ENCODE results near the gene ALKBH5. TPM values are rescaled to one million over a fixed set of nuclear protein-coding genes. Genes with fewer than 3 reads are reported as not detected.

Gene ALKBH5
- polyA plus RNA-seq, 3 donors from 2014 or later: 86.4 to 130 (median 102) TPM

DNA sequence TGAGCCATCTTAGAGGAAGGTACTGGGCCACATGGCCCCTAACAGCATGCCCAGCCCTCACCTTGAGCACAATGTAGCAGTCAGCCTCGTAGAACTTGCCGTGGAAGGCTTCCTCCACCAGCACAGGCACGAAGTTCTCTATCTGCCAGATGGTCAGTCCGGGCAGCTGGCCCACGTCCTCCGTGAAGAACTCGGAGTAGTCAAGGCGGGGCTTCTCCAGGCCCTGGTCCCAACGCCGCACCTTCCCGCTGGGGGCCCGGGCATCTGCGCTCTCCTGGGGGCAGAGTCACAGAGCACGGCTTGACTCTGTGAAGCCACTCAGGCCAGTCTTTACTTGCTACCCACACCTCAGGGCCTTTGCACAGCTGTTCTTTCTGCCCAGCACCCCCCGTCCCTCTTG lies 67.6 kb downstream of the ALKBH5 start:
- H3K9me3 Mint-ChIP-seq: no peaks in the 10 kb centered on the region
- H3K4me1 Mint-ChIP-seq: peaks cover 4 to 11% of the 10 kb centered on the region in 2 donors
- H3K27ac Mint-ChIP-seq: no peak overlapping the region
- peaks cover 3 to 10% (median 7%) of the 10 kb centered on the region in 3 donors for H3K36me3 Mint-ChIP-seq
- no peak overlapping the region for H3K4me3 Mint-ChIP-seq
- H3K27me3 Mint-ChIP-seq (ENCODE audit: low read depth in 3 of 3): peaks cover 0 to 5% (median 3%) of the 10 kb centered on the region in 3 donors
- DNase-seq: no peak

GRCh38 chr17:18252160-18252559 lies 68.5 kb downstream of the ALKBH5 start:
- Mint-ChIP-seq H3K4me1 (peaks cover 13 to 19% of the 10 kb centered on the region in 2 donors), H3K27me3 (ENCODE audit: low read depth in 3 of 3) (peaks cover 0 to 5% (median 2%) of the 10 kb centered on the region in 3 donors), H3K9me3 (no peaks in the 10 kb centered on the region), H3K36me3 (peaks cover 3 to 10% (median 7%) of the 10 kb centered on the region in 3 donors), H3K27ac (no peak overlapping the region), H3K4me3 (no peak overlapping the region)
- no peak for DNase-seq

DNA sequence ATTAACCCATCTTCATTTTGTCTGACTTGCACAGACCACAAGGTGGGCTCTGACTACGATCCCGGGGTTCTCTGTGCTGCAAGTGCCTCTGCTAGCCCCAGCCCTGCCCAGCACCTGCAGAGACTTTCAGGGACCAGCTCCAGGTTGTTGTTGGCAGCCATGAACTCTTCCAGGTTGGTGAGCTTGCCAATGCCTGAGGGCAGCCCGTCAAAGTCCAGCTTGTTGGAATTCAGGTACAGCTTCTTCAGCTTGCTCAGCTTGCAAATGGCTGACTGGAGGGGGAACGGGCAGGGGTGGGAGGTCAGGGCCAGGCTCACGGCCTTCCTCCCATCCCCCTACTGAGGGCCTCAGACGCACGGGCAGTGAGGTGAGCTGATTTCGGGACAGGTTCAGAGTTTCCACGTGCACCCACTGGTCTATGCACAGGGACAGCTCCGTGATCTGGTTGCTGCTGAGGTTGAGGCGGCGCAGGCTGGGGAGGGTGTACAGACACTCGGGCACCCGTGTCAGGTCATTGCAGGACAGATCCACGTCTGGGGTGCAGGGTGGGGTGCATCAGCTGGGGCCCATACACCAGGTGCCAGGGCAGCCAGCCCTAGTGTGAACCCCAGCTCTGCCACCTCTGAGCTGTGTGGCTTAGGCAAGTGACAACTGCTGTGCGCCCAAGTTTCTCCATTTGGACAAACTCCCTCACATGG lies 69.7 kb downstream of the ALKBH5 start:
- Mint-ChIP-seq H3K4me3 (no peak overlapping the region), H3K27me3 (ENCODE audit: low read depth in 3 of 3) (peaks cover 0 to 5% (median 2%) of the 10 kb centered on the region in 3 donors), H3K36me3 (peaks cover 0 to 7% (median 6%) of the 10 kb centered on the region in 3 donors), H3K27ac (peak overlapping the region in 1 of 6 donors; percentile 4), H3K4me1 (peaks cover 19 to 23% of the 10 kb centered on the region in 2 donors), H3K9me3 (no peaks in the 10 kb centered on the region)
- no peak for DNase-seq

DNA sequence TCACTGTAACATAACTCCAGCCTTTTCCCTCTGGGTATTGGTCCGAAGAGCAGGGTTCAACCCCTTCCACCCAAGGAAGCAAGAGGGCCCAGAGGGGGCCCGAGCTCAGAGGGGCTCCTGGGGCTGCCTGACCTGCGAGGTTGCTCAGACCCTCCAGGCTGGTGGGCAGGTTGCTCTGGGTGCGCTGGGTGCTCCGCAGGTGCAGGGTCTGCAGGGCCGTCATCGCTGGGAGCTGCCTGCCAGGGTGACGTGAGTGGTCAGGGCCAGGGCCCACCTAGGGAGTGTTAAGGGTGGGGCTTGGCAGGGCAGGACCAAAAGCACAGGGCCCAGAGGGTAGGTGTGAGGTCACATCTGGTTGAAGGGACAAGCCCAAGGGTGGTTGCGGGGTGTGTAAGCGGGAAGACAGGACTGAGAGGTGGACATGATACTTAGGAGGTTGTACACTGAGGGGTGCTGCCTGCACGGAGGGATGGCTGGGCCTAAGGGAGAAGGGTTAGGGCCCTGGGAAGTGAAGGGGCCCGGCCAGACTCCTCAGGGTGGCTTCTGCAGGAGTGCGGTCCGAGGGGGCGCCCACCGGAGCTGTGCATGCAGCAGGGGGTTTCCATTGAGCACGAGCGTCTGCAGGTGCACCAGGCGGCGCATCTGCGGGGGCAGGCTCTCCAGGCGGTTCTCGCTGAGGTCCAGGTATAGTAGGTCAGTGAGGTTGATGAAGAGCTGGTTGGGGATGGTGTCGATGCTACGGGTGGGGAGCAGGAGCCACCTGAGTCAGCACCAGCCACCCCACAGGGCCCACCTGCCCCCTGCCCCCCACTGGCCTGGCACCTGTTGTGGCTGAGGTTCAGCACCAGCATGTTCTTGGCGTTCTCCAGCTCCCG lies 70.6 kb downstream of the ALKBH5 start:
- Mint-ChIP-seq H3K4me3 (no peak overlapping the region), H3K36me3 (peaks cover 0 to 7% (median 5%) of the 10 kb centered on the region in 3 donors), H3K27me3 (ENCODE audit: low read depth in 3 of 3) (peaks cover 0 to 5% (median 2%) of the 10 kb centered on the region in 3 donors), H3K9me3 (no peaks in the 10 kb centered on the region), H3K4me1 (peaks cover 23 to 26% of the 10 kb centered on the region in 2 donors), H3K27ac (no peak overlapping the region)
- DNase-seq: no peak

DNA sequence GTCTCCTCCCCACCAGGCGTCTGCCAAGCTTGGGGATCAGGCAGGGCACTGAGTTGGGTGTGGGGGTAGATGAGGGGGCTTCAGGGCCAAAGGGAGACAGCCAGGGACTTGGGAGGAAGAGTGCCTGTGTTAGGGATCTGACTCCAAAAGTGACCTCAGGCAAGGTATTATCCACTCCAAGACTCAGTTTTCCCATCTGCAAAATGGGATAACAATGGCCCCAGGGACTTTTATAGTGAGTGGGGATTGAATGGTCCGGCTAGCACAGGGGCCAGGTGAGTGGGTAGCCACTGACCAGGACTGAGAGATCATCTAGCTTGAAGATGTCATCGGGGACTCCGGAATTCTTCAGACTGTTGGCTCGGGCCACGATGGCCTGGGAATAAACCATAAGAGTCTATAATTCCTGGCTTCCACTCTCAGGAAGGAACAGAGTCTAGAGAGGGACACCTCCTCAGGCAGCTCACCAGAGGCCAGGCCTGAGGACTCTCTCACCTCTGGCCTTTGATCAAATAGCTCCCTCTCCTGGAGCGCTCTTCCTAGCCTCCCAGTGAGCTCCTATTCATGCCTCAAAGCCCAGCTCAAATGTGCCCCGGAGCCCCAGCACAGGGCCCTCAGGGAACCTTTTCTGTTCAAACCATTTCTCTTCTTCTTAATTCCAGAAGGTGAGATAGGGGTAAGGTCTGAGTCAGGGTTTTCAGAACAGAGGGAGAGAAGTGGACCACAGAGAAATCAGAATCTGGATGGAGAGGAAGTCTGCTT lies 71.4 kb downstream of the ALKBH5 start:
- peaks cover 29 to 32% of the 10 kb centered on the region in 2 donors for H3K4me1 Mint-ChIP-seq
- H3K4me3 Mint-ChIP-seq: peak overlapping the region in 2 of 5 donors; percentile 13 to 15
- peaks cover 0 to 5% (median 2%) of the 10 kb centered on the region in 3 donors for H3K27me3 Mint-ChIP-seq (ENCODE audit: low read depth in 3 of 3)
- H3K9me3 Mint-ChIP-seq: no peaks in the 10 kb centered on the region
- peaks cover 0 to 6% (median 5%) of the 10 kb centered on the region in 3 donors for H3K36me3 Mint-ChIP-seq
- no peak for DNase-seq
- H3K27ac Mint-ChIP-seq: no peak overlapping the region

DNA sequence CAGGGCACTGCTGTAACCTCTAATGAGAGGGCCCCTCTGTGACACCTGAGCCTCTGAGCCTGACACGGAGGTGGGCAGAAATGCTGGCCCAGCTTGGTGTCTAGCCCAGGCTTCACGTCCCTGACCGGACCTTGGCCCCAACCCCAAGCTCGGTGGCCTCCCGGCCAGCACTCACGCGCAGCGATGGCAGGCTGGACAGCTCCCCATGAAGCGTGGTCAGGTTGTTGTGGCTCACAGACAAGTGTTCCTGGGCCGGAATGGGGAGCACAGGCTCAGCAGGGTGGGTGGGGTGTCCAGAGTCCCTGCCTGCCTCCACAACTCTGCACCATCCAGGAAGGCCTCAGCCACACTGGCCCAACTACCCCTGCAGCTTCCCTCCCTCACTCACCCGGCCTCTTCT lies 72.7 kb downstream of the ALKBH5 start:
- Mint-ChIP-seq H3K9me3 (no peaks in the 10 kb centered on the region), H3K36me3 (no peaks in the 10 kb centered on the region), H3K4me1 (peaks cover 35 to 37% of the 10 kb centered on the region in 2 donors), H3K4me3 (peak overlapping the region in 4 of 5 donors; percentile 5 to 49 (median 40)), H3K27ac (peak overlapping the region in 1 of 6 donors; percentile 24), H3K27me3 (ENCODE audit: low read depth in 3 of 3) (peaks cover 0 to 5% (median 0%) of the 10 kb centered on the region in 3 donors)
- no peak for DNase-seq

DNA sequence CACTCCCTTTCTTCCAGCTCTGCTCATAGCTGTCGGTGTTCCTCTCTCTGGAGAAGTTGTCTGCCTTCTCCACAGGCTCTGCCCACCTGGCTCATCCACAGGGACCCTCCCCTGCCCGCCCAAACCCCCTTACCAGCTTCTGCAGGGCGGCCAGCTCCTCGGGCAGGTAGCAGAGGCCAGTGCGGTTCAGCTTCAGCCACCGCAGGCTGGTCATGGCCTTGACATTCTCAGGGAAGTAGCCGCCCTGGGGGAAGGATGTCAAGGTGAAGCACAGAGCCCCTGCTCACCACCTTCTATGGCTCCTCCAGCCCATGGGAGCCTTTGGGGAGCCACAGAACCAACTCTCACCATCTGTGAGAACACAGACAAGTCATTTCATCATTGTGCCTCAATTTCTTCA lies 73.1 kb downstream of the ALKBH5 start:
- no peak for DNase-seq
- H3K27ac Mint-ChIP-seq: peak overlapping the region in 4 of 6 donors; percentile 39 to 58 (median 51)
- H3K36me3 Mint-ChIP-seq: no peaks in the 10 kb centered on the region
- H3K4me3 Mint-ChIP-seq: peak overlapping the region; percentile 93 to 99 (median 96)
- peaks cover 35 to 41% of the 10 kb centered on the region in 2 donors for H3K4me1 Mint-ChIP-seq
- no peaks in the 10 kb centered on the region for H3K9me3 Mint-ChIP-seq
- H3K27me3 Mint-ChIP-seq (ENCODE audit: low read depth in 3 of 3): peaks cover 0 to 5% (median 0%) of the 10 kb centered on the region in 3 donors

GRCh38 chr17:18257268-18257981 lies 73.8 kb downstream of the ALKBH5 start:
- peak overlapping the region; percentile 81 to 95 (median 91) for H3K27ac Mint-ChIP-seq
- no peak for DNase-seq

GRCh38 chr17:18257982-18258355 lies 74.3 kb downstream of the ALKBH5 start:
- H3K4me1 Mint-ChIP-seq: peaks cover 35 to 44% of the 10 kb centered on the region in 2 donors

More at GRCh38 chr17:18257268-18257981, 73.8 kb downstream of the ALKBH5 start:
- H3K36me3 Mint-ChIP-seq: no peaks in the 10 kb centered on the region
- peak overlapping the region; percentile 93 to 99 (median 96) for H3K4me3 Mint-ChIP-seq
- H3K4me1 Mint-ChIP-seq: peaks cover 35 to 44% of the 10 kb centered on the region in 2 donors
- peaks cover 0 to 5% (median 0%) of the 10 kb centered on the region in 3 donors for H3K27me3 Mint-ChIP-seq (ENCODE audit: low read depth in 3 of 3)
- H3K9me3 Mint-ChIP-seq: no peaks in the 10 kb centered on the region

DNA sequence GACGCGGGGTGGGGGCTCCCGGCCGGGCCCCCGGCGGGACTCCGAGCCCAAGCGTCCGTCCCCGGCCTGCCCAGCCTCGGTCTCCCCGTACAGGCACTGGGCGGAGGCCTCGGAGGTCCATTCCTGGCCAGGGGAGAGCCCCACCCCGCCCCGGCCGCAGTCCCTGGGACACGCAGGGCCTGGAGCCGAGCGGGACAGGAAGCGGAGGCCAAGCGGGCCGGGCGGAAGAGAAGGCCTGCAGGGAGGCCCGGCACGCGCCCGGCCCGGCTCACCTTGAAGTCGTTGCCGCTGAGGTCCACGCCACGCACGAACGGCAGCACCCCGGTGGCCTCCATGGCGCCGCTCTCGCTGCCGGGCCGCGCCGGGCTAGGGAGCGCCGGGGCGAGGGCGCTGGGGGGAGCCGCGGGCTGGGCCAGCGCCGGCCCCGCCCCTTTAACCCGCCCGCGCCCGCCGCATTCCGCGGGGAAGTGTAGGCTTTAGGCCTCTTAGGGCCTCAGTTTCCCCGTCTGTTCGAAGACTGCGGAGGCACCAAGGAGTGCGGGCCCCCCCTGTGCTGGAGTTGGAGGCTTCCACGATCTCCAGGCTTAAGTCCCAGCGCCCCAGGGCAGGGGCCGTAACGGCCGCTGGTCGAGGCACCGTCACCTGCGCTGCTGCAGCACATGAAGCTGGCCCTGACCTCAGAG lies 74.9 kb downstream of the ALKBH5 start, which contains the start of gene FLII:
Gene FLII (minus strand): TSS at position 383 of the 683 bp plus-strand sequence. CDS start 48 bp downstream, at position 335.
- Mint-ChIP-seq H3K27me3 (ENCODE audit: low read depth in 3 of 3) (peaks cover 0 to 5% (median 0%) of the 10 kb centered on the region in 3 donors), H3K9me3 (no peaks in the 10 kb centered on the region), H3K4me1 (peaks cover 35 to 47% of the 10 kb centered on the region in 2 donors), H3K36me3 (peaks cover 0 to 4% (median 4%) of the 10 kb centered on the region in 3 donors), H3K4me3 (peak within 1 kb of the TSS; percentile 93 to 99 (median 96)), H3K27ac (peak within 1 kb of the TSS; percentile 81 to 95 (median 91))
- DNase-seq: peak; percentile 41 to 51 (median 48)

More at GRCh38 chr17:18257982-18258355, 74.3 kb downstream of the ALKBH5 start:
- DNase-seq: peak; percentile 41 to 54 (median 49)
- Mint-ChIP-seq H3K4me3 (peak overlapping the region; percentile 93 to 99 (median 96)), H3K27ac (peak overlapping the region; percentile 81 to 95 (median 91)), H3K9me3 (no peaks in the 10 kb centered on the region), H3K27me3 (ENCODE audit: low read depth in 3 of 3) (peaks cover 0 to 5% (median 0%) of the 10 kb centered on the region in 3 donors), H3K36me3 (no peaks in the 10 kb centered on the region)

Measured in immature natural killer cell (primary cell).